Upper lobe of left lung (tissue), 4 donors: ENCODE measurements around the gene RPAP2.

Experiments
- POLR2A ChIP-seq, 4 donors: fragments of 450-650 bp; IDR thresholded peaks; one replicate each; pipeline ENCODE4 v1.5.1; 2016 to 2017; ENCODE audit warnings: antibody characterized with exemption in 4 of 4, mild to moderate bottlenecking in 2 of 4
- POLR2AphosphoS5 ChIP-seq, 2 donors: sonication (generic); formaldehyde crosslinking; IDR thresholded peaks; one replicate each; pipeline ENCODE4 v1.5.1; 2017; ENCODE audit warnings: antibody characterized with exemption in 2 of 2
- TF ChIP-seq, protein P1 (sequence below), 6 experiments: fragments of 450-650 bp in 4 of 6; fragments of 200-600 bp in 2 of 6; sonication (generic) in 2 of 6; IDR thresholded peaks; one replicate each; pipeline ENCODE4 v1.5.1; 2016 to 2019; ENCODE audit warnings: antibody characterized with exemption in 6 of 6

GRCh38 chr1:92410706-92411105 lies 111.8 kb downstream of the RPAP2 start:
- TF ChIP-seq, protein P1, sequence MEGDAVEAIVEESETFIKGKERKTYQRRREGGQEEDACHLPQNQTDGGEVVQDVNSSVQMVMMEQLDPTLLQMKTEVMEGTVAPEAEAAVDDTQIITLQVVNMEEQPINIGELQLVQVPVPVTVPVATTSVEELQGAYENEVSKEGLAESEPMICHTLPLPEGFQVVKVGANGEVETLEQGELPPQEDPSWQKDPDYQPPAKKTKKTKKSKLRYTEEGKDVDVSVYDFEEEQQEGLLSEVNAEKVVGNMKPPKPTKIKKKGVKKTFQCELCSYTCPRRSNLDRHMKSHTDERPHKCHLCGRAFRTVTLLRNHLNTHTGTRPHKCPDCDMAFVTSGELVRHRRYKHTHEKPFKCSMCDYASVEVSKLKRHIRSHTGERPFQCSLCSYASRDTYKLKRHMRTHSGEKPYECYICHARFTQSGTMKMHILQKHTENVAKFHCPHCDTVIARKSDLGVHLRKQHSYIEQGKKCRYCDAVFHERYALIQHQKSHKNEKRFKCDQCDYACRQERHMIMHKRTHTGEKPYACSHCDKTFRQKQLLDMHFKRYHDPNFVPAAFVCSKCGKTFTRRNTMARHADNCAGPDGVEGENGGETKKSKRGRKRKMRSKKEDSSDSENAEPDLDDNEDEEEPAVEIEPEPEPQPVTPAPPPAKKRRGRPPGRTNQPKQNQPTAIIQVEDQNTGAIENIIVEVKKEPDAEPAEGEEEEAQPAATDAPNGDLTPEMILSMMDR (IDR thresholded peaks at IDR 0.05), result no peak
- TF ChIP-seq POLR2A (IDR thresholded peaks at IDR 0.05) (no peak), POLR2AphosphoS5 (IDR thresholded peaks at IDR 0.05) (no peak)
